GM18508 (cell line): ENCODE data around the gene ACP1.

Experiments used
- ATAC-seq: cut with Tn5 transposase; IDR thresholded peaks from one replicate; pipeline ENCODE4 v1.9.1; 2021; ENCODE audit warnings: moderate number of reproducible peaks; ENCODE audit not compliant: insufficient read depth, unreplicated experiment

ACP1 gene

GRCh38 chr2:264493-265468 lies at the start of gene ACP1:
Gene ACP1 (plus strand): TSS chr2:264947. CDS start chr2:264965, 18 bp downstream.
- peak; percentile 83 for ATAC-seq

DNA sequence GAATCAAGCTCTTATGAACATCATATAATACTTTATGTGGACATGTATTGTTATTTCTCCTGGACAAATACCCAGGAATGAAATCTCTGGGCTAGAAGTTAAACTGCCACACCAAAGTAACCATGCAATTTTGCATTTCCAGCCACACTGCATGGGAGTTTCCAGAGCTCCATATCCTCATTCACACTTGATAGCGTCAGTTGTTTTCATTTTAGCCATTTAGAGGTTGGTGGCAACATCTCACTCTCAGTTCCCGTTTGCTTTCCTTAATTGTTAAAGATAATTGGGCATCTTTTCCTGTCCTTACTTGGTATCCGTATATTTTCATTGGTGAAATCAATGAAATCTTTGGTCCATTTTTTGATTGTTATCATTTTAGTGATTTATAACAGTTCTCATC lies 48.7 kb upstream of the ACP1 start:
- ATAC-seq, result no peak

DNA sequence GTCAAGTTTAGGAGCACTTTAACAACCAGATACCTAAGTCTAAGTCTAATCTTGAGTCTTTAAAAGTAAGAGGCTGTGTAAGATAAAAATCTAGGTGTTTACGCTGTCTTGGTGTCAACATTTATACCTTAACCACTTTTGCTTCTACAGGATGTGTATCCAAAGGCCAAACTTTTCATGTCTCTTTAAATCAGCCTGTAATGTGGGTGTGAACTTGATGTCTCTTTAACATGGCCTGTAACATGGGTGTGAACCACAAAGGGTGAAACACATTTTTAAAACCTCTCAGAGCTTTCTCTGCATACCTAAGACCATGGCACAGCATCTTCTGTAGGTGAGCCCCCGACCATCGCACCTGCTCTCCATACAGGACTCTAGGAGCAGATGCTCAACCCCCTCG lies 41.3 kb upstream of the ACP1 start:
- no peak for ATAC-seq

- ATAC-seq, result no peak
These were observed 40.6 kb upstream of the ACP1 start for GRCh38 chr2:223971-224760.

DNA sequence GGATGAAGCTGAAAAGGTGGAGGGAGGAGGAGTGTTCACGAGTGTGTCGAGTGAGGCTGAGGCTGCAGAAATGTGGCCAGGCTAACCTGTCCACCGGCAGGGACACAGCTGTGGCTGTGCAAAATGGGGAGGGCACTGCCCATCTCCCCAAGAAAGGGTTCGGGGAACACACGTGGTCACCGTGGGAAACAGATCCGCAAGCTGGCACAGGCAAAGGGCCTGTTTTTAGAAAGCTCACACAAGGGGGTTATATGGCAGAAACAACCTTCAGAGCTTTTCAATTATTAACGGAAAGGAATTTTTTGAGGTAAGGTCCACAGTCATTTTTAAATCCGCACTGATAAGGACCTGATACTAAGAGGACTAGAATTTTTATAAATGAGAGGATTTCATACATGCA lies 36.6 kb upstream of the ACP1 start:
- ATAC-seq, result no peak

GRCh38 chr2:228518-229278 lies 36.0 kb upstream of the ACP1 start:
- ATAC-seq, result no peak

DNA sequence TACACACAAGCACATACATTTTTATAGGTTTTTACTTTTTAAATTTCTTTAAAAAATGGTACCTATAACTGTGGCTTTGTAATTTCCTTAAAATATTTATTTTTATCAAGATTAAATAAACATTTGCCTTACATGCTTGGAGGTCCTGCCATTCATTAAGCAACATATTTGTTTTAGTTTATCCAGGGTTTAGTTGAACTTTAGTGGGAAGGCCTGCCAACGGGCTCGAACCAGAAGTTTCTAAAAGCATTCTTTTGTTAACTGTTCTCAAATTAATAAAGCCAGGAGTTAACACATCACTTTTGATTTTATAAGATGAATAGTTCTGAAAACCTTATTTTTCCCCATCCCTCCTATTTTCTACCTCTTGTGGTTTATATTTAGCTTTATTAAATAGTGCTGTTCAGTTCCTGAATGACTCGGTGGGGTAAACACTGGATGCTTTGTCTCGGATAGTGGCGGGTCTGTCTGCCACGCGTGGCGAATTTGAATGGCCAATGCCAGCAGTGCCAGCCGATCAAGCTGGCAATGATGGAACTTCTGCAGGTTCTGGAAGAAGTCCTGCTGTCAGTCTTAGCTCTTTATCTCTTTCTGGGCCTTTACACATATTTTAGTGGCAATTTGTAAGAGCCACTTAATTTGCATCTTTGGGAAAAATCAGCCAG lies 33.1 kb upstream of the ACP1 start:
- no peak for ATAC-seq

DNA sequence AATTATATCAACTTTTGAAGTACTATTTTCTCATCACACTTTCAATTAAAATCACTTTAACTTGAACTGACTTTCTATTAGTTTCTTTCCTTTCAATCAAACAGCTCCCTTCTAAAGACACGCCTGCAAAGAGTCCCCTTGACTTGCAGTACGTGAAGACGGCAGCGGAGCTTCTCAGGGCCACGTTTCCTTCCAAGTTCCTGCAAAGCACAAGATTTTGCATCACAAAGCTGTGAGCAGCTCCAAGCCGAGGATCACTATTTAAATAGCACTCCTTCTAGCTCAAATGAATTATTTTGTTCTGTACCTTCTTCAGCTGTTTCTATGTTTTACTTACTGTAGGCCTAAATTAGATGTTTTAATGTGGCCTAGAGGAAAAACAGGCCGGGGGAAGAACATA lies 31.7 kb upstream of the ACP1 start:
- ATAC-seq, result no peak

- ATAC-seq, result no peak
These were observed 30.3 kb upstream of the ACP1 start for GRCh38 chr2:234421-234820.

DNA sequence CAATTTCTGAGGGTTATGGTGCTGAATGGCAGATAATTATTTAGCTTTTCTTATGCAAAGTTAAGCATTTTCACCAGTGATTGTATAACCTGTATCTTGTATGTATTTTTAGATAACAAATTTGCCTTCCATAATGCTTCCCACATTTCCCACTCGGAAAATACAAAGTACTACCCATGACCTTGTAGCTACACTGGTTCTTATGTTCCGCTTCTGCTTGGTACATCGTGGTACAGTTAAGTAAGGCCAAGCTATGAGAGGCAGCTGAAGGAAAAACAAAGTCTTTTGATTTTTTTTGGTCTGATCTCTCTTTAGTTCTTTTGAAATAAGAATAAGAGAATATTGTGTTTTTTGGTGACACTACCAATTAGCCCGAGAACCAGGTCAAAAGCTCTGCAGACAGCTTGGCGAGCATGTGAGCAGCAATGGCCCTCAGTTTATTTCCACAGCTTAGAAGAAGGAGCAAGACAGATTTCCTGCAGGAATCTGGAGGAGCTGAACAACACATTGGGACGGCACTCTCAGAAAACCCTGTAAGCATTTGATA lies 27.7 kb upstream of the ACP1 start:
- ATAC-seq, result no peak

DNA sequence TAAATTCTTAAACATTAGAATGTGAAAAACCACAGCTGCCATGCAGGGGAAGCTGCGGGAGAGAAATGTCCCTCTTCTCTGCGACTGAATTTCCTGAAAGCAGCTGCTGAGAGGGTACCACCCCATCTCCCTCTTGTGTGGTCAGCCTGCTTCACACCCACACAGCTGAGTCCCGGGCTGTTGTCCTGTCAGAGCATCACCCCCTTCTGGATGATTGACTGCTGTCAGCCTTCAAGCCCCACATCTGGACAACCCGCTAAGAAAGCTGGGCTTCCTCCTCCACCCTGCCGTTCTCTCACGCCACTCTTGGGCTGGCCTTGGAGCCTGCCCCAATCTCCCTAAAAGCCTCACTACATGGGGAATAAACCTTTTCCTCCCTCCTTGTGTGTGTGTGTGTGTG lies 26.9 kb upstream of the ACP1 start:
- ATAC-seq, result no peak

DNA sequence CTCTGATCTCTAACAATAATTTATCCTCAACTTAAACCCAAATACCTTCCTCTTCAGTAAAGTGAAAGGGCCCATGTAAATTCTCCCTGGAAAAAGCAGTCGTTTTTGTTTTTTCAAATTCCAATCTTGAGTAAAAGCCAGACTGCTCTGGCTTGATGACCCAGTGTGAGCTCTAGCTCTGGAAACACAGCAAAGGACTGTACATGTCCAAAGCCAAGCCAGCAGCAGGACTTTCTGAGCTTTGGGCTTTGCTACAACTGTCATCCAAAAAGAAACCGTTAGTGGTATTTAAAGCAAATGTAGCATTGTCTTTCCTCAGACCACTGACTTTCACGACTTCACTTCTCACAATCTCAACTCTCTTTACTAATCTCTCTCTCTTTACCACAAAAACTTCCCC lies 26.3 kb upstream of the ACP1 start:
- no peak for ATAC-seq

- ATAC-seq, result no peak
These were observed 25.9 kb upstream of the ACP1 start for GRCh38 chr2:238869-239268.

DNA sequence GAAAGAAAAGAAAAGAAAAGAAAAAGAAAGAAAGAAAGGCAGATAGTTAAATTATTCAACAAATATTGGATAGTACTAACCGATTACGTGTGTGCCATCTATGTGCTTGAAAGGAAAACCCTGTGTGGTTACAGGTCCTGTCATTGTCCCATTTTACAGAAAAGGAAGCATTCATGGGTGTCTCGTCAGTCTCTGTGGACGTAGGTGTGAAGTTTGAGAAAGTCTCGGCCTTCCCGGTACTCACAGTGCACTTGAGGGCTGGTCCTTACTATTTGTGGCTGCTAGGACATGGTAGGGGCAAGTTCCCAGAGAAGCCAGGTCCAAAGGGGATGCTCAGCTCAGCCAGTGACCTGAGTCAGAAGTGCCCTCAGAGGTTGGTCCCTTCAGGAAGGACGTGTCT lies 20.2 kb upstream of the ACP1 start:
- no peak for ATAC-seq

- peak; percentile 74 for ATAC-seq
These were observed 18.1 kb upstream of the ACP1 start for GRCh38 chr2:246489-247144.

GRCh38 chr2:248724-249123 lies 16.0 kb upstream of the ACP1 start:
- no peak for ATAC-seq

- ATAC-seq, result no peak
These were observed 15.2 kb upstream of the ACP1 start for GRCh38 chr2:249538-250042.

GRCh38 chr2:252001-252602 lies 12.6 kb upstream of the ACP1 start:
- no peak for ATAC-seq

DNA sequence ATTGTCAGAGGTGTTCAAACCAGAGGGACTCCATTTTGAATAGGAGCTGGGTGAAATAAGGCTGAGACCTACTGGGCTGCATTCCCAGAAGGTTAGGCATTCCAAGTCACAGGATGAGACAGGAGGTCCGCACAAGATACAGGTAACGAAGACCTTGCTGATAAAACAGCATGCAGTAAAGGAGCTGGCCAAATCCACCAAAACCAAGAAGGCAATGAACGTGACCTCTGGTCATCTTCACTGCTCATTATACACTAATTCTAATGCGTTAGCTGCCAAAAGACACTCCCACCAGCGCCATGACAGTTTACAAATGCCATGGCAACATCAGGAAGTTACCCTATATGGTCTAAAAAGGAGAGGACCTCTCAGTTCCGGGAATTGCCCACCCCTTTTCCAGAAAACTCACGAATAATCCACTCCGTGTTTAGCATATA lies 11.5 kb upstream of the ACP1 start:
- no peak for ATAC-seq
